Loucy (cell line): ENCODE results near the gene ANAPC4.

Experiments used
- H2AFZ ChIP-seq: fragments of 200-600 bp; sonication (generic); 2 replicates; pipeline ENCODE4 v1.6.0; 2016; ENCODE audit warnings: antibody characterized with exemption, mild to moderate bottlenecking, low read length, moderate library complexity
- H3F3A ChIP-seq: fragments of 200-600 bp; 2 replicates; pipeline ENCODE4 v1.6.0; 2016; ENCODE audit warnings: antibody characterized with exemption, low read depth, mild to moderate bottlenecking
- H3K27me3 ChIP-seq: fragments of 200-600 bp; sonication (generic); 2 replicates; pipeline ENCODE4 v1.6.1; 2014; ENCODE audit warnings: low read length, mild to moderate bottlenecking; ENCODE audit not compliant: insufficient read depth, poor library complexity, severe bottlenecking
- H3K36me3 ChIP-seq: fragments of 200-600 bp; sonication (generic); 2 replicates; pipeline ENCODE4 v1.6.1; 2016; ENCODE audit warnings: low read length; ENCODE audit not compliant: insufficient read depth
- H3K4me1 ChIP-seq: fragments of 200-600 bp; sonication (generic); 2 replicates; pipeline ENCODE4 v1.5.1; 2014; ENCODE audit warnings: low read length, mild to moderate bottlenecking; ENCODE audit not compliant: insufficient read depth, poor library complexity, severe bottlenecking
- H3K4me2 ChIP-seq: fragments of 200-600 bp; sonication (generic); 2 replicates; pipeline ENCODE4 v1.6.0; 2014; ENCODE audit warnings: antibody characterized with exemption, low read length, low read depth, mild to moderate bottlenecking; ENCODE audit not compliant: poor library complexity, severe bottlenecking
- H3K4me3 ChIP-seq: fragments of 200-600 bp; sonication (generic); 2 replicates; pipeline ENCODE4 v1.5.1; 2014; ENCODE audit warnings: low read length, mild to moderate bottlenecking, mixed read lengths; ENCODE audit not compliant: poor library complexity, severe bottlenecking
- H3K79me2 ChIP-seq: fragments of 200-600 bp; sonication (generic); 2 replicates; pipeline ENCODE4 v1.6.1; 2014; ENCODE audit warnings: low read length; ENCODE audit not compliant: insufficient read depth
- H3K9ac ChIP-seq: fragments of 200-600 bp; sonication (generic); 2 replicates; pipeline ENCODE4 v1.6.0; 2014; ENCODE audit warnings: mild to moderate bottlenecking, low read depth, low read length, moderate library complexity; ENCODE audit not compliant: poor library complexity, severe bottlenecking
- H3K9me2 ChIP-seq: fragments of 200-600 bp; sonication (generic); replicated peaks from 2 replicates; pipeline ENCODE4 v1.6.1; 2016; ENCODE audit warnings: low read depth, low read length, mixed read lengths
- H3K9me3 ChIP-seq: fragments of 200-600 bp; sonication (generic); 2 replicates; pipeline ENCODE4 v1.6.1; 2014; ENCODE audit warnings: mild to moderate bottlenecking, antibody characterized with exemption, low read length, low read depth; ENCODE audit not compliant: insufficient read depth
- H4K20me1 ChIP-seq: fragments of 200-600 bp; sonication (generic); 2 replicates; pipeline ENCODE4 v1.6.0; 2014; ENCODE audit warnings: antibody characterized with exemption, low read length, mild to moderate bottlenecking; ENCODE audit not compliant: insufficient read depth, poor library complexity, severe bottlenecking
- EZH2phosphoT487 ChIP-seq: fragments of 200-600 bp; IDR thresholded peaks from 2 replicates; pipeline ENCODE4 v1.6.1; 2018; ENCODE audit warnings: antibody characterized with exemption, mild to moderate bottlenecking, moderate library complexity, borderline replicate concordance
- TF ChIP-seq, protein P1 (sequence below): fragments of 200-600 bp; sonication (generic); conservative IDR thresholded peaks from 2 replicates; pipeline ENCODE4 v1.5.1; 2014; ENCODE audit warnings: mild to moderate bottlenecking, antibody characterized with exemption, low read length

Gene ANAPC4

DNA sequence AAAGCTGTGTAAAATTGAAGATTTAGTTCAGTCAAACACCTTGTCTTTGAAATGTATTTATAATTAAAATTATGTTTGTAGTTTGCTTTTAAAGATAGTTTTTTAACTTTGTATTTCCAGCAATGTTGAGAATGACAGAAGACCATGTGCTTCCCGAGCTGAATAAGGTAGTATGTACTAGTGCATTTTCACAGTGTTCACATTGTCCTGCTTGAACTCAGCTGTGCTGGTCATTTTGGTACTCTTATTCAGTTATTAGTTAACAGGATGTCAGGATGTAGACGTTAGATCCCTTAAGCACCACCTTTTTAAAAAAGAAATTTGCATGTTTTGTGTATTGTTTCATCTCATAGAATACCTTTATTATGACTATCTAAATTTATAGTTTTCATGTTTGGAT, 28.4 kb downstream of the ANAPC4 start:
- TF ChIP-seq EZH2phosphoT487 = no peak
- TF ChIP-seq, protein P1, sequence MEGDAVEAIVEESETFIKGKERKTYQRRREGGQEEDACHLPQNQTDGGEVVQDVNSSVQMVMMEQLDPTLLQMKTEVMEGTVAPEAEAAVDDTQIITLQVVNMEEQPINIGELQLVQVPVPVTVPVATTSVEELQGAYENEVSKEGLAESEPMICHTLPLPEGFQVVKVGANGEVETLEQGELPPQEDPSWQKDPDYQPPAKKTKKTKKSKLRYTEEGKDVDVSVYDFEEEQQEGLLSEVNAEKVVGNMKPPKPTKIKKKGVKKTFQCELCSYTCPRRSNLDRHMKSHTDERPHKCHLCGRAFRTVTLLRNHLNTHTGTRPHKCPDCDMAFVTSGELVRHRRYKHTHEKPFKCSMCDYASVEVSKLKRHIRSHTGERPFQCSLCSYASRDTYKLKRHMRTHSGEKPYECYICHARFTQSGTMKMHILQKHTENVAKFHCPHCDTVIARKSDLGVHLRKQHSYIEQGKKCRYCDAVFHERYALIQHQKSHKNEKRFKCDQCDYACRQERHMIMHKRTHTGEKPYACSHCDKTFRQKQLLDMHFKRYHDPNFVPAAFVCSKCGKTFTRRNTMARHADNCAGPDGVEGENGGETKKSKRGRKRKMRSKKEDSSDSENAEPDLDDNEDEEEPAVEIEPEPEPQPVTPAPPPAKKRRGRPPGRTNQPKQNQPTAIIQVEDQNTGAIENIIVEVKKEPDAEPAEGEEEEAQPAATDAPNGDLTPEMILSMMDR = no peak
- peaks cover 55% of the 10 kb centered on the region; the same call in 1 of the 2 replicates for H3K36me3 ChIP-seq

DNA sequence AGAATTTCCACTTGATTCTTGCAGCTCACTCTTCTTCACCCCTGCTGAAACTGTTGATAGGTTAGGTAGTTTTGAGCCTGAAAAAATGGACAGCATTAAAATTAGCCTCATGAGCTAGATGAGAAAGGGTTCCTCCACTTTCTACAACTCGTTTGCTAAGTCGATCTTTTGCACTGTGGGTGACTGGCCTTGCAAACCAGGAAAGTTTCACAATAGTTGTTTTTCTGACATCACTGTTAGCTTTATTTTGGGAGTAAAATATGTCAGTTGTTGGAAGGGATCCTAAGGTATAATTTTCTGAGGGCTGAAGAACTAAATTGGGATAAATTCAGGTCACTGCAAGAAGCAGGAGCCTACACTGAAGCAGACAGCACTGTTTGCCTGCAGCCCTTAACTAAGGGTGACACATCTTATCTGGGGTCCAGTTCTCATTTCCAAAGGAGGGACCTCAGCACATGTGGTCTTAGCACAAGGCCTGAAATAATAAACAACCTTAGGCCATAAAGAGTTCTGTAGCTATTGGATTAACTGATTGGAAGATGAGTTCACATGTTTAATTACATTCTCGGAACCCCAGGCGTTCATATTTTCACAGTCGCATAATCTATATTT, 29.1 kb downstream of the ANAPC4 start:
- no peaks in the 10 kb centered on the region for H4K20me1 ChIP-seq
- H3K9ac ChIP-seq = no peak overlapping the region
- TF ChIP-seq, protein P1 = no peak
- TF ChIP-seq EZH2phosphoT487 = no peak
- no peaks in the 10 kb centered on the region for H3K9me2 ChIP-seq
- H3K27me3 ChIP-seq = no peaks in the 10 kb centered on the region
- no peaks in the 10 kb centered on the region for H3K79me2 ChIP-seq
- H3K4me2 ChIP-seq = no peak overlapping the region
- H3K9me3 ChIP-seq = no peaks in the 10 kb centered on the region
- no peak overlapping the region for H2AFZ ChIP-seq
- peaks cover 62% of the 10 kb centered on the region; the same call in 1 of the 2 replicates for H3K36me3 ChIP-seq
- no peak overlapping the region for H3K4me3 ChIP-seq
- H3F3A ChIP-seq = no peaks in the 10 kb centered on the region
- no peaks in the 10 kb centered on the region for H3K4me1 ChIP-seq

More for the DNA sequence above, 28.4 kb downstream of the ANAPC4 start:
- no peaks in the 10 kb centered on the region for H4K20me1 ChIP-seq
- no peak overlapping the region for H3K4me3 ChIP-seq
- H3K9me3 ChIP-seq = no peaks in the 10 kb centered on the region
- no peak overlapping the region for H2AFZ ChIP-seq
- H3K9ac ChIP-seq = no peak overlapping the region
- no peaks in the 10 kb centered on the region for H3K9me2 ChIP-seq
- H3K27me3 ChIP-seq = no peaks in the 10 kb centered on the region
- H3K4me1 ChIP-seq = no peaks in the 10 kb centered on the region
- H3K4me2 ChIP-seq = no peak overlapping the region
- H3K79me2 ChIP-seq = no peaks in the 10 kb centered on the region
- no peaks in the 10 kb centered on the region for H3F3A ChIP-seq

GRCh38 chr4:25410820-25411529, 33.9 kb downstream of the ANAPC4 start:
- Histone ChIP-seq H3K36me3 (peaks cover 66% of the 10 kb centered on the region), H3K4me3 (no peak overlapping the region), H2AFZ (no peak overlapping the region), H4K20me1 (no peaks in the 10 kb centered on the region), H3K27me3 (no peaks in the 10 kb centered on the region), H3F3A (no peaks in the 10 kb centered on the region), H3K4me2 (no peak overlapping the region), H3K9me3 (no peaks in the 10 kb centered on the region), H3K79me2 (no peaks in the 10 kb centered on the region), H3K9me2 (no peaks in the 10 kb centered on the region), H3K4me1 (no peaks in the 10 kb centered on the region), H3K9ac (no peak overlapping the region)
- TF ChIP-seq EZH2phosphoT487 = no peak
- TF ChIP-seq, protein P1 = no peak
